Pancreas (tissue), 10 donors: Measurements from ENCODE around the gene PXDC1. TPM values are rescaled to one million over a fixed set of nuclear protein-coding genes. Genes with fewer than 3 reads are reported as not detected.

ENCODE experiments used
- ATAC-seq, 4 donors: fragments of 200-7000 bp; cut with Tn5 transposase; one replicate each; pipeline versions ENCODE4 v1.8.0 to v1.9.1; 2020; ENCODE audit warnings: mild to moderate bottlenecking in 4 of 4, moderate library complexity in 4 of 4
- DNase-seq, 6 donors: peaks; one replicate each; pipeline ENCODE4 v3.0.0-alpha.2; 2020
- FAIRE-seq: peaks from 2 replicates; lab custom pipeline; 2012; peaks lifted over from hg19 to GRCh38; lab: Jason Lieb, UNC
- H3K27ac ChIP-seq, 4 donors: fragments of 200-600 bp; sonication (generic); 1 replicate in 3 of 4; 2 replicates in 1 of 4; pipeline versions ENCODE4 v1.5.0 to v1.8.0; 2020
- H3K27me3 ChIP-seq, 4 donors: fragments of 200-600 bp; one replicate each; pipeline ENCODE4 v1.8.0; 2021
- H3K36me3 ChIP-seq, 3 donors: fragments of 200-600 bp; sonication (generic) in 1 of 3; one replicate each; pipeline versions ENCODE4 v1.5.0 to v1.8.0; 2020 to 2021
- H3K4me1 ChIP-seq, 3 donors: fragments of 200-600 bp; one replicate each; pipeline ENCODE4 v1.8.0; 2021
- H3K4me3 ChIP-seq, 4 donors: fragments of 200-600 bp; sonication (generic) in 2 of 4; one replicate each; pipeline versions ENCODE4 v1.5.0 to v1.8.0; 2020 to 2021
- H3K9me3 ChIP-seq, 4 donors: fragments of 200-600 bp; one replicate each; pipeline ENCODE4 v1.8.0; 2021
- WGBS, 2 donors: extraction: QIAGEN DNeasy Blood & Tissue Kit; methylation state at CpG; one replicate each; pipeline ENCODE4 v1.1.7; 2013; 5-methylcytosine and 5-hydroxymethylcytosine counted together
- intact Hi-C, 3 donors: fragments of 100-400 bp; cut with DNase I; formaldehyde crosslinking; loops; one replicate each; pipeline versions ENCODE4 v1.11.1 to v1.14.2; 2022
- polyA plus RNA-seq, 2 donors: library from polyadenylated mRNA; stranded (reverse); fragments of 200-250 nt; gene quantifications; one replicate each; pipeline ENCODE4 v1.2.3, GENCODE V29; 2013
- total RNA-seq, 6 donors: library from RNA; stranded (reverse); fragmentation: NEBNext Ultra II Directional in 4 of 6; extraction: Animal tissue kit (Norgen Biotek cat#: 25700) in 4 of 6; gene quantifications; one replicate each; pipeline versions ENCODE4 v1.2.1 to v1.2.4, GENCODE V29; 2021 to 2023
- TF ChIP-seq, protein P1 (sequence below), 4 donors: fragments of 200-600 bp; sonication (generic) in 3 of 4; IDR thresholded peaks; one replicate each; pipeline versions ENCODE4 v1.5.0 to v1.8.0; 2021; ENCODE audit warnings: antibody characterized with exemption in 4 of 4
- donor health status: healthy with polysubstance abuse.
- donor health status: DM: no; HTN: no; CAD: no; lungs with moderate emphysema.
- donor health status: DM: no; HTN: no; CAD: no.
- donor health status: control.
- donor health status: control.
- donor health status: Bipolar disorder and iron deficiency.
- donor health status: DM: yes; HTN: yes; CAD: no.
- donor health status: DM: no; HTN: no; CAD: no.
- donor health status: DM: no; HTN: no; CAD: no.
- donor health status: DM: yes; HTN: yes; CAD: no.

PXDC1 gene
- total and polyA plus RNA-seq, 8 donors: 5.2 to 19.7 (median 11.1) TPM

DNA sequence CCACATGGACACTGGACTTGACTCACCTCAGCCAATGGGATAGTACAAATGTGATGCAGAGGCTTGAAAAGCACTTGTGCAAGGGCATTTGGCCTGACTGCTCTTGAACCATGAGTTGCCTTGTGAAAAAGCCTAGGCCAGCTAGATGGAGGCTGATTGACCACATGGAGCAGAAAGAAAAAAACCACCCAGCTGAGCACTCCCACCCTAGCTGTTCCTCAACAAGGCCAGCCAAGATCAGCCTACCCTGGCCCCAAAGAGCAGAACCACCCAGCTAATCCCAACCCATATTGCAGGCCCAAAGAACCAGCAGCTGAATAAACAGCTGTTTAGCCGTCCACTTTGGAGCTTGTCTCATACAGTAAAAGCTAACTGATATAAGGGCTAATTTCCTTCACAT lies 36.7 kb downstream of the PXDC1 start:
- no peaks in the 10 kb centered on the region for H3K36me3 ChIP-seq
- H3K4me3 ChIP-seq: no peak overlapping the region
- ATAC-seq (no peak), FAIRE-seq (no peak), DNase-seq (no peak)
- H3K9me3 ChIP-seq: no peaks in the 10 kb centered on the region
- H3K27me3 ChIP-seq: no peaks in the 10 kb centered on the region
- no peak overlapping the region for H3K27ac ChIP-seq
- intact Hi-C loops: no loop called here
- 32 to 48% methylated on average over 1 of the region's 1 CpG for WGBS, 2 donors
- TF ChIP-seq, protein P1, sequence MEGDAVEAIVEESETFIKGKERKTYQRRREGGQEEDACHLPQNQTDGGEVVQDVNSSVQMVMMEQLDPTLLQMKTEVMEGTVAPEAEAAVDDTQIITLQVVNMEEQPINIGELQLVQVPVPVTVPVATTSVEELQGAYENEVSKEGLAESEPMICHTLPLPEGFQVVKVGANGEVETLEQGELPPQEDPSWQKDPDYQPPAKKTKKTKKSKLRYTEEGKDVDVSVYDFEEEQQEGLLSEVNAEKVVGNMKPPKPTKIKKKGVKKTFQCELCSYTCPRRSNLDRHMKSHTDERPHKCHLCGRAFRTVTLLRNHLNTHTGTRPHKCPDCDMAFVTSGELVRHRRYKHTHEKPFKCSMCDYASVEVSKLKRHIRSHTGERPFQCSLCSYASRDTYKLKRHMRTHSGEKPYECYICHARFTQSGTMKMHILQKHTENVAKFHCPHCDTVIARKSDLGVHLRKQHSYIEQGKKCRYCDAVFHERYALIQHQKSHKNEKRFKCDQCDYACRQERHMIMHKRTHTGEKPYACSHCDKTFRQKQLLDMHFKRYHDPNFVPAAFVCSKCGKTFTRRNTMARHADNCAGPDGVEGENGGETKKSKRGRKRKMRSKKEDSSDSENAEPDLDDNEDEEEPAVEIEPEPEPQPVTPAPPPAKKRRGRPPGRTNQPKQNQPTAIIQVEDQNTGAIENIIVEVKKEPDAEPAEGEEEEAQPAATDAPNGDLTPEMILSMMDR (IDR thresholded peaks at IDR 0.05): no peak
- H3K4me1 ChIP-seq: no peaks in the 10 kb centered on the region

DNA sequence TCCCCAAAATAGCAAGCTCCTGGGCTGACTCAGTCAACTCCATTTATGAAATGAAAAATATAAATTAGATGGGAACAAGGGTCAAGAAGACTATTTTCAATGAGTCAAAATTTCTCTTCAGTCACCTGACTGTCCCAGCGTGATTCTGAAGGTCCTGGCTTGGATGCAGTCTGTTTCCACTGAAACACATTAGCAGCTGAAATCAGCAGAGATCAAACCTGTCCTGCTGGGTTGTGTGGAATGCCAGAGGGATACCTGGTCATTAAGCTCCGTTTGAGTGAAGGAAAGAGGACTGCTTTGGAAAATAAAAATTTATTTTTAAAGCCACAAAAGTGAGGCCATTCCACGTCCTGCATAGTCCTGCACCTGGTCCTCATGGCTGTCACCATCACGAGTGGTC lies 37.4 kb downstream of the PXDC1 start:
- H3K27ac ChIP-seq: peak overlapping the region in 2 of 4 donors; percentile 47 to 53
- no peaks in the 10 kb centered on the region for H3K27me3 ChIP-seq
- H3K36me3 ChIP-seq: no peaks in the 10 kb centered on the region
- H3K4me3 ChIP-seq: no peak overlapping the region
- WGBS, 2 donors: 71 to 75% methylated on average over 4 of the region's 4 CpGs
- DNase-seq: no peak
- intact Hi-C loops: no loop called here
- no peak for FAIRE-seq
- no peaks in the 10 kb centered on the region for H3K4me1 ChIP-seq
- no peaks in the 10 kb centered on the region for H3K9me3 ChIP-seq
- TF ChIP-seq, protein P1 (IDR thresholded peaks at IDR 0.05): no peak
- ATAC-seq: no peak

DNA sequence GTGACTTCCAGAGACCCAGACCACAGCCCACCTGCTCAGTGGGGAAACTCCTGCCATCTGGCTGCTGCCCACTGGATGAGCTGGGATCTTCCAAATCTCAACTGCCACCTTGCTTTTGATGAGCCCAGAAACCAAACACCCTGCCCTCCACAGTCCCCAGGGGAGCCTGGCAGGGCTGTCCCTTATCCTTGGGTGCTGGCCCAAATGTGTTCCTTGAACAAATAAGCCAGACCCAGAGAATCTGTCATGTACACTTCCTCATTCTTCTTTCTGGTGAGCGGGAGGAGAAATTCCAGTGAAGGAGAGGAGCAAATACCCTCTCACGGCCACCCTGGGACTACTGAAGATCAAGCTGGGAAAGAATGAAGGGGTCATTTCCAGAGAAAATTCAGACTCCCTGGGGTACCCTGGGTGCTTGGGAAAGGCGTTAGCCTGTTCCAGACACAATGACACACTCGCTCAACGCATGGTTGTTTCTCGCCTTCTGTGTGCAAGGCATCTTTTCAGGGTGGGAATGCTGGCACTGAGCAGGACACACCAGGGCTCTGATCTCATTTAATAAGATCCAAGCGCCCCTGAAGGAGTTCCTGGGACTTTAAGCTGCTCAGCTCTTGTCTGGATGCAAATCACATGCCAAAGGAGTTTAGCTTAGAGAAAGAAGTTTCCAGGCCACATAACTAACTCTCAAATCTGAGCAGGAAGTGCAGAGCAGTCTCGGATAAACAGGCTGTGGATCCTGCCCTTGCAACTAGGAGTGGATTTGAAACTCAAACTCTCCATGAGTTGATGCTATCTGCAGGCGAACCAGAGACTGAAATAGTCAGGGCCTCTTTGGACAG lies 38.5 kb downstream of the PXDC1 start:
- Histone ChIP-seq H3K36me3 (no peaks in the 10 kb centered on the region), H3K27me3 (no peaks in the 10 kb centered on the region), H3K9me3 (no peaks in the 10 kb centered on the region), H3K4me3 (no peak overlapping the region), H3K27ac (peak overlapping the region; percentile 28 to 53 (median 43)), H3K4me1 (no peaks in the 10 kb centered on the region)
- ATAC-seq: peak; percentile 70 to 89 (median 81)
- intact Hi-C loops: no loop called here
- peak in 2 of 6 donors; percentile 29 to 46 for DNase-seq
- TF ChIP-seq, protein P1 (IDR thresholded peaks at IDR 0.05): no peak
- WGBS, 2 donors: 67 to 68% methylated on average over 9 of the region's 9 CpGs
- no peak for FAIRE-seq

DNA sequence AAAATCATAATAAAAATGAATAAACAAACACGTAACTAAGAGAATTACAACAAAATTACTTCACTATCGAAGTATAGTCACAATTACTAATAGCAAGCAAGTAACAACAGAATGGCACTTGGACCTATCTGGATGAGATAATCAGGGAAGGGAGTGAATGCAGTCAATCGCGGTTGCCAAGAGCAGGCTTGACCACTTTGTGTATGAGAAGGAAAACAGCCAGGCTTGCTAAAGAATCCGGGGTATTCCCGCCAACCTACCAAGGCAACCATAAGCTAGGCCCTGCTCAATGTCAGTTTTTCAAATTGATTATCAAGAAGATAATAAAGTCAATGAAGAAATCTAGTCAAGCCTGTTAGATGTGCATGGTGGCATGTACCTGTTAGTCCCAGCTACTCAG lies 39.7 kb downstream of the PXDC1 start:
- no peaks in the 10 kb centered on the region for H3K9me3 ChIP-seq
- ATAC-seq: peak in 1 of 4 donors; percentile 65
- H3K4me3 ChIP-seq: no peak overlapping the region
- WGBS, 2 donors: 66% methylated on average over 6 of the region's 6 CpGs
- no peaks in the 10 kb centered on the region for H3K27me3 ChIP-seq
- intact Hi-C loops: no loop called here
- no peaks in the 10 kb centered on the region for H3K36me3 ChIP-seq
- no peak overlapping the region for H3K27ac ChIP-seq
- DNase-seq: no peak
- no peak for FAIRE-seq
- TF ChIP-seq, protein P1 (IDR thresholded peaks at IDR 0.05): no peak
- H3K4me1 ChIP-seq: no peaks in the 10 kb centered on the region

DNA sequence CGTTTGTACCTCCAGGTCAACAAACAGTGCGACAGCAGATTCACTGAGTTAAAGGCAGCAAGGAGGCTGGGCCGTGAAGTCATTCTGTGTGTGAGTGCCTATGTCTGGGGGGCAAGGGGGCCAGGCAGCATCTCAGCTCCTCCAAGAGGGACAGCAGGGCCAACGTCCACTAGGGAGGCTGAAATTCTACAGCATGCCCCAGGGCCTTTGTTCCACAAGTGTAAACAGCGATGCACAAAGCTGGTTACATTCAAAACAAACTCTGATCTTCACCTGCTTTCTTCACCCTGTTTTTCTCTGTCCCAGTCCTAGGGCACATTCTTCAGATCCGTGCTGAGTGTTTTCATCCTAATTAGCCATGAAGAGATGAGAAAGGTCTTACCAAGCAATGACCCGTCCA lies 41.1 kb downstream of the PXDC1 start:
- Histone ChIP-seq H3K27me3 (no peaks in the 10 kb centered on the region), H3K4me1 (no peaks in the 10 kb centered on the region), H3K36me3 (no peaks in the 10 kb centered on the region), H3K4me3 (no peak overlapping the region), H3K9me3 (no peaks in the 10 kb centered on the region), H3K27ac (no peak overlapping the region)
- WGBS, 2 donors: 81 to 84% methylated on average over 7 of the region's 7 CpGs
- DNase-seq (no peak), ATAC-seq (no peak), FAIRE-seq (no peak)
- TF ChIP-seq, protein P1 (IDR thresholded peaks at IDR 0.05): no peak
- intact Hi-C loops: no loop called here
